Measurements from ENCODE around the gene RASSF9. TPM values are rescaled to one million over a fixed set of nuclear protein-coding genes. Genes with fewer than 3 reads are reported as not detected.

Gene RASSF9
- total RNA-seq, 4 donors from 2014 or later, result 0.46 to 1.3 (median 0.90) TPM

GRCh38 chr12:85834378-85834777 is 1.8 kb downstream of the RASSF9 start:
- no peak for ATAC-seq
- H3K36me3 ChIP-seq, result no peaks in the 10 kb centered on the region
- intact Hi-C loops (cut with DNase I; ENCODE audit: low total_unique reads) (no loop called here), in situ Hi-C loops (cut with MboI; ENCODE audit: low sequenced_read_pairs in 4 of 4) (no loop called here)
- TF ChIP-seq POLR2A (IDR thresholded peaks at IDR 0.05), result no peak
- TF ChIP-seq, protein P1, sequence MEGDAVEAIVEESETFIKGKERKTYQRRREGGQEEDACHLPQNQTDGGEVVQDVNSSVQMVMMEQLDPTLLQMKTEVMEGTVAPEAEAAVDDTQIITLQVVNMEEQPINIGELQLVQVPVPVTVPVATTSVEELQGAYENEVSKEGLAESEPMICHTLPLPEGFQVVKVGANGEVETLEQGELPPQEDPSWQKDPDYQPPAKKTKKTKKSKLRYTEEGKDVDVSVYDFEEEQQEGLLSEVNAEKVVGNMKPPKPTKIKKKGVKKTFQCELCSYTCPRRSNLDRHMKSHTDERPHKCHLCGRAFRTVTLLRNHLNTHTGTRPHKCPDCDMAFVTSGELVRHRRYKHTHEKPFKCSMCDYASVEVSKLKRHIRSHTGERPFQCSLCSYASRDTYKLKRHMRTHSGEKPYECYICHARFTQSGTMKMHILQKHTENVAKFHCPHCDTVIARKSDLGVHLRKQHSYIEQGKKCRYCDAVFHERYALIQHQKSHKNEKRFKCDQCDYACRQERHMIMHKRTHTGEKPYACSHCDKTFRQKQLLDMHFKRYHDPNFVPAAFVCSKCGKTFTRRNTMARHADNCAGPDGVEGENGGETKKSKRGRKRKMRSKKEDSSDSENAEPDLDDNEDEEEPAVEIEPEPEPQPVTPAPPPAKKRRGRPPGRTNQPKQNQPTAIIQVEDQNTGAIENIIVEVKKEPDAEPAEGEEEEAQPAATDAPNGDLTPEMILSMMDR (IDR thresholded peaks at IDR 0.05 in 4 of 5, conservative IDR thresholded peaks at IDR 0.05 in 1 of 5), result no peak
- H3K9me3 ChIP-seq, result no peaks in the 10 kb centered on the region
- H3K4me3 ChIP-seq, result peak overlapping the region in 3 of 4 donors; percentile 41 to 57 (median 52)
- peaks cover 0 to 5% of the 10 kb centered on the region in 2 donors for H3K4me1 ChIP-seq
- DNase-seq, result no peak
- H3K27me3 ChIP-seq, result no peaks in the 10 kb centered on the region
- H3K27ac ChIP-seq, result peak overlapping the region; percentile 55 to 76 (median 70)

- in situ Hi-C loops (cut with MboI; ENCODE audit: low sequenced_read_pairs in 4 of 4), result no loop called here
- peaks cover 0 to 5% of the 10 kb centered on the region in 2 donors for H3K4me1 ChIP-seq
- DNase-seq (no peak), ATAC-seq (no peak)
- H3K9me3 ChIP-seq, result no peaks in the 10 kb centered on the region
- intact Hi-C loops (cut with DNase I; ENCODE audit: low total_unique reads), result no loop called here
- no peaks in the 10 kb centered on the region for H3K27me3 ChIP-seq
- no peak overlapping the region for H3K4me3 ChIP-seq
- no peak overlapping the region for H3K27ac ChIP-seq
- no peaks in the 10 kb centered on the region for H3K36me3 ChIP-seq
- TF ChIP-seq, protein P1 (IDR thresholded peaks at IDR 0.05 in 4 of 5, conservative IDR thresholded peaks at IDR 0.05 in 1 of 5), result no peak
These were observed 2.6 kb downstream of the RASSF9 start for GRCh38 chr12:85833579-85833978.

DNA sequence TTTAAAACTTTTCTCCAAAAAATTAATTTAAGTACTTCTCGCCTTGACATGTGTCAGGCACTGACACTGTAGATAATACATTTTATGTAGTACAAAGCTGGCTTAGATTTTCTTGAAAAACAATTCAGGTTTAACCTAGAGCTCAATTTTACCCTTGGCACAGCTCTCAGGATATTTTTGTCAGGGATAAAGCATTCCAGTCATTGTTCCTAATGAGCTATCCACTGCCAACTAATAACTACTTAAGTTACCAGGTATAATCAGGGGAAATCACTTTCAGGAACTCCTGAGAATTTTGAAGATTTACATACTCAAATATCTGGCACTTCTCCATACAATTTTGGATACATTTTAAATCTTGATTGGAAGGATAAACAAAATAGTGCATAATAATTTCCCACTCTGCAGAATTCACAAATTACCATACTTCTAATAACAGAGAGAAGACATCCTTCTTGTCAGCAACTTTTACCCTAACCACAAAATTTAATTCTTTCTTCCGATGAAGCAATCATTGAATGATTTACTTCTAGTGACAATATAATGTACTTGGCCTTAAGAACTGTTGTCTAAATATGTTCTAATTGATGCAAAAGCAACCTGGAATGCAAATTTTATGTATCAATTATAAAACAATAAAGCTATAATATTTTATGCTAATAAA is 4.8 kb downstream of the RASSF9 start:
- Histone ChIP-seq H3K27me3 (no peaks in the 10 kb centered on the region), H3K36me3 (no peaks in the 10 kb centered on the region), H3K9me3 (no peaks in the 10 kb centered on the region), H3K27ac (peak overlapping the region in 1 of 4 donors; percentile 9), H3K4me3 (no peak overlapping the region), H3K4me1 (peaks cover 0 to 5% of the 10 kb centered on the region in 2 donors)
- ATAC-seq (no peak), DNase-seq (no peak)
- intact Hi-C loops (cut with DNase I; ENCODE audit: low total_unique reads), result no loop called here
- TF ChIP-seq, protein P1 (IDR thresholded peaks at IDR 0.05 in 4 of 5, conservative IDR thresholded peaks at IDR 0.05 in 1 of 5), result no peak
- no peak for TF ChIP-seq POLR2A (IDR thresholded peaks at IDR 0.05)
- in situ Hi-C loops (cut with MboI; ENCODE audit: low sequenced_read_pairs in 4 of 4), result no loop called here

DNA sequence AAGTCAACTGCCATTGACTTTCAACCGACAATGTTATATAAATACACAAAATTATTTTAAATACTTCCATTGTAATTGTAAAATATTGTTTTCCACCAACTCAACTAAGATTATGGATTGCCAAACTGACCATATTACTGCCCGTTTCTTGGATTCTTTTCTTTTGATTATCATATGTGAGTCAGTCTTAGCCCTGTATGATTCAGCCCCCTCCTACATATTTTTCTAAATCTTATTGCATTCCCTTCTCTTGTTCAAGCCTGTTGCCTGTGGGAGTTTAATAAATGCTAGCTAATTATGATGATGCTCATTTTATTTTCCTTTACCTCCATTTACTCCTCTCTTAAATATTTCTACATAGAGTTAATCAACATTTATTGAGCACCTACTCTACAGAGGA is 6.8 kb downstream of the RASSF9 start:
- TF ChIP-seq, protein P1 (IDR thresholded peaks at IDR 0.05 in 4 of 5, conservative IDR thresholded peaks at IDR 0.05 in 1 of 5), result no peak
- TF ChIP-seq POLR2A (IDR thresholded peaks at IDR 0.05), result no peak
- Histone ChIP-seq H3K4me1 (peaks cover 0 to 5% of the 10 kb centered on the region in 2 donors), H3K4me3 (no peak overlapping the region), H3K27ac (no peak overlapping the region), H3K9me3 (no peaks in the 10 kb centered on the region), H3K36me3 (no peaks in the 10 kb centered on the region), H3K27me3 (no peaks in the 10 kb centered on the region)
- in situ Hi-C loops (cut with MboI; ENCODE audit: low sequenced_read_pairs in 4 of 4), result no loop called here
- DNase-seq (no peak), ATAC-seq (no peak)
- intact Hi-C loops (cut with DNase I; ENCODE audit: low total_unique reads), result no loop called here

DNA sequence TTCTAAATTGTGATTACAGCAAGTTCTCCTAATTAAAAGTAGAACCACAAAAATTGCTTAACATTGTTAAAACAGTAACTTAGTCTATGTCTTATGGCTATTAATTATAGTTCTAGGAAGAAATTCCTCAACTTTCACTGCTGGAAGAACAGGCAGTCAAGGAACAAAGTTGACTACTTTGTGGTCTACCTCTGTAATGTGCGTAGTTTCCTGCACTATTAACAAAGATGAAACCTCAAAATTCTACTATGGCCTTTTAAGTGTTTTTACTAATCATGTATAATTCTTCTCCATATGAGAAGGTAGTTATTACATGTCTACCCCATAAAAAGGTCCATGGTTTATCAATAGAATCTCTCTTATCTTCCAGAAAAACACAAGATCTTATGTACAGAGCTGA is 7.6 kb downstream of the RASSF9 start:
- no peaks in the 10 kb centered on the region for H3K9me3 ChIP-seq
- no peak for TF ChIP-seq POLR2A (IDR thresholded peaks at IDR 0.05)
- TF ChIP-seq, protein P1 (IDR thresholded peaks at IDR 0.05 in 4 of 5, conservative IDR thresholded peaks at IDR 0.05 in 1 of 5), result no peak
- no peaks in the 10 kb centered on the region for H3K36me3 ChIP-seq
- no peak for ATAC-seq
- H3K4me3 ChIP-seq, result no peak overlapping the region
- no peaks in the 10 kb centered on the region for H3K27me3 ChIP-seq
- intact Hi-C loops (cut with DNase I; ENCODE audit: low total_unique reads) (no loop called here), in situ Hi-C loops (cut with MboI; ENCODE audit: low sequenced_read_pairs in 4 of 4) (no loop called here)
- peaks cover 0 to 5% of the 10 kb centered on the region in 2 donors for H3K4me1 ChIP-seq
- no peak for DNase-seq
- H3K27ac ChIP-seq, result no peak overlapping the region
